HepG2 (cell line): ENCODE data around the gene THEM5. TPM values are rescaled to one million over a fixed set of nuclear protein-coding genes. Genes with fewer than 3 reads are reported as not detected.

Experiments used
- DZIP1 ChIP-seq: sonication (generic); formaldehyde crosslinking; IDR thresholded peaks from 2 replicates; pipeline ENCODE4 v1.5.0; 2020; ENCODE audit warnings: mild to moderate bottlenecking, missing genetic modification reagents
- GABPA ChIP-seq, 2 experiments: IDR thresholded peaks; 2 replicates each; pipeline ENCODE4 v1.6.1; 2011 to 2016; ENCODE audit warnings: low read depth in 2 of 2, low read length in 1 of 2, missing biosample characterization in 1 of 2, missing genetic modification characterization in 1 of 2
- GABPB1 ChIP-seq: IDR thresholded peaks from 2 replicates; pipeline ENCODE4 v1.6.1; 2016; ENCODE audit warnings: mild to moderate bottlenecking, missing genetic modification reagents, moderate library complexity, missing compliant biosample characterization
- NRL ChIP-seq: sonication (generic); formaldehyde crosslinking; IDR thresholded peaks from 2 replicates; pipeline ENCODE4 v1.5.0; 2020; ENCODE audit warnings: missing genetic modification reagents, mild to moderate bottlenecking, moderate library complexity, borderline replicate concordance
- RBM39 ChIP-seq: fragments of 200-400 bp; formaldehyde crosslinking; IDR thresholded peaks from one replicate; pipeline ENCODE4 v1.6.1; 2018; ENCODE audit warnings: antibody characterized with exemption, mild to moderate bottlenecking, low read depth, low read length; ENCODE audit not compliant: poor library complexity, severe bottlenecking
- REPIN1 ChIP-seq: sonication (generic); formaldehyde crosslinking; IDR thresholded peaks from 2 replicates; pipeline ENCODE4 v1.8.0; 2022; ENCODE audit warnings: missing genetic modification reagents, low read depth, mild to moderate bottlenecking, borderline replicate concordance
- TAF15 ChIP-seq: fragments of 200-400 bp; formaldehyde crosslinking; IDR thresholded peaks from one replicate; pipeline ENCODE4 v1.6.1; 2018; ENCODE audit warnings: mild to moderate bottlenecking, low read depth, low read length; ENCODE audit not compliant: poor library complexity, severe bottlenecking
- TARDBP ChIP-seq: sonication (generic); formaldehyde crosslinking; IDR thresholded peaks from 2 replicates; pipeline ENCODE4 v1.8.0; 2022; ENCODE audit warnings: mild to moderate bottlenecking, missing genetic modification reagents
- ZNF224 ChIP-seq: sonication (generic); formaldehyde crosslinking; IDR thresholded peaks from 2 replicates; pipeline ENCODE4 v1.5.0; 2020; ENCODE audit warnings: mild to moderate bottlenecking, missing genetic modification reagents
- ZNF563 ChIP-seq: sonication (generic); formaldehyde crosslinking; IDR thresholded peaks from 2 replicates; pipeline ENCODE4 v1.8.0; 2022; ENCODE audit warnings: mild to moderate bottlenecking, moderate library complexity, missing genetic modification reagents
- polyA plus RNA-seq, 8 experiments: library from polyadenylated mRNA; depleted of rRNA in 3 of 8; stranded (reverse) in 7 of 8; unstranded in 1 of 8; fragments of >200 nt; fragmentation: Illumina TruSeq in 4 of 8; extraction: Trizol in 4 of 8; gene quantifications; 2 replicates each; pipeline versions ENCODE4 v1.2.1 to v1.2.3, GENCODE V29; 2011 to 2016; ENCODE audit warnings: low read depth in 4 of 8, missing spikeins in 1 of 8, mixed read lengths in 1 of 8; ENCODE audit not compliant: insufficient read depth in 1 of 8
- total RNA-seq, 5 experiments: library from RNA; depleted of rRNA; stranded (reverse); fragments of >200 nt; fragmentation: Illumina TruSeq; extraction: Trizol; gene quantifications; 2 replicates each; pipeline ENCODE4 v1.2.3, GENCODE V29; 2016; ENCODE audit warnings: low read depth in 1 of 5
- TF ChIP-seq, protein P1 (sequence below): sonication (generic); formaldehyde crosslinking; IDR thresholded peaks from 2 replicates; pipeline ENCODE4 v1.4.0; 2020; ENCODE audit warnings: missing genetic modification reagents
- TF ChIP-seq, protein P2 (sequence below): sonication (generic); formaldehyde crosslinking; IDR thresholded peaks from 2 replicates; pipeline ENCODE4 v1.5.0; 2020; ENCODE audit warnings: missing genetic modification reagents, mild to moderate bottlenecking, borderline replicate concordance
- TF ChIP-seq, protein P3 (sequence below): IDR thresholded peaks from 2 replicates; pipeline ENCODE4 v1.6.1; 2016
- TF ChIP-seq, protein P4 (sequence below): sonication (generic); formaldehyde crosslinking; IDR thresholded peaks from 2 replicates; pipeline ENCODE4 v1.5.1; 2020; ENCODE audit warnings: mild to moderate bottlenecking, missing genetic modification reagents, moderate library complexity

The THEM5 gene
- total and polyA plus RNA-seq, 2 of the 13 experiments (the other 11 are each of a cell fraction or from before 2014, with no cell fraction given): not detected

- TF ChIP-seq, protein P1, sequence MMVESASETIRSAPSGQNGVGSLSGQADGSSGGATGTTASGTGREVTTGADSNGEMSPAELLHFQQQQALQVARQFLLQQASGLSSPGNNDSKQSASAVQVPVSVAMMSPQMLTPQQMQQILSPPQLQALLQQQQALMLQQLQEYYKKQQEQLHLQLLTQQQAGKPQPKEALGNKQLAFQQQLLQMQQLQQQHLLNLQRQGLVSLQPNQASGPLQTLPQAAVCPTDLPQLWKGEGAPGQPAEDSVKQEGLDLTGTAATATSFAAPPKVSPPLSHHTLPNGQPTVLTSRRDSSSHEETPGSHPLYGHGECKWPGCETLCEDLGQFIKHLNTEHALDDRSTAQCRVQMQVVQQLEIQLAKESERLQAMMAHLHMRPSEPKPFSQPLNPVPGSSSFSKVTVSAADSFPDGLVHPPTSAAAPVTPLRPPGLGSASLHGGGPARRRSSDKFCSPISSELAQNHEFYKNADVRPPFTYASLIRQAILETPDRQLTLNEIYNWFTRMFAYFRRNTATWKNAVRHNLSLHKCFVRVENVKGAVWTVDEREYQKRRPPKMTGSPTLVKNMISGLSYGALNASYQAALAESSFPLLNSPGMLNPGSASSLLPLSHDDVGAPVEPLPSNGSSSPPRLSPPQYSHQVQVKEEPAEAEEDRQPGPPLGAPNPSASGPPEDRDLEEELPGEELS: no peak
- peak; percentile 37; the same call in 1 of the 2 replicates for TF ChIP-seq ZNF224 (CRISPR knock-in tag)
- no peak for TF ChIP-seq GABPA (IDR thresholded peaks at IDR 0.05; ENCODE audit: low read depth, low read length)
- TF ChIP-seq GABPA (CRISPR knock-in tag; IDR thresholded peaks at IDR 0.05; ENCODE audit: low read depth): peak; percentile 21; the same call in 1 of the 2 replicates
- TF ChIP-seq RBM39: no peak
- TF ChIP-seq ZNF563 (CRISPR knock-in tag): 0 out of 2 replicates have a peak, but pooled peaks have one; percentile 38
- TF ChIP-seq DZIP1 (CRISPR knock-in tag): 0 out of 2 replicates have a peak, but pooled peaks have one; percentile 79
- TF ChIP-seq REPIN1 (CRISPR knock-in tag): peak; percentile 56; the same call in 1 of the 2 replicates
- TF ChIP-seq, protein P2, sequence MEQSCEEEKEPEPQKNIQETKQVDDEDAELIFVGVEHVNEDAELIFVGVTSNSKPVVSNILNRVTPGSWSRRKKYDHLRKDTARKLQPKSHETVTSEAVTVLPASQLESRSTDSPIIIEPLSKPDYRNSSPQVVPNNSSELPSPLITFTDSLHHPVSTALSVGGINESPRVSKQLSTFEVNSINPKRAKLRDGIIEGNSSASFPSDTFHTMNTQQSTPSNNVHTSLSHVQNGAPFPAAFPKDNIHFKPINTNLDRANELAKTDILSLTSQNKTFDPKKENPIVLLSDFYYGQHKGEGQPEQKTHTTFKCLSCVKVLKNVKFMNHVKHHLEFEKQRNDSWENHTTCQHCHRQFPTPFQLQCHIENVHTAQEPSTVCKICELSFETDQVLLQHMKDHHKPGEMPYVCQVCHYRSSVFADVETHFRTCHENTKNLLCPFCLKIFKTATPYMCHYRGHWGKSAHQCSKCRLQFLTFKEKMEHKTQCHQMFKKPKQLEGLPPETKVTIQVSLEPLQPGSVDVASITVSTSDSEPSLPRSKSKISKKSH: peak; percentile 94
- TF ChIP-seq, protein P3, sequence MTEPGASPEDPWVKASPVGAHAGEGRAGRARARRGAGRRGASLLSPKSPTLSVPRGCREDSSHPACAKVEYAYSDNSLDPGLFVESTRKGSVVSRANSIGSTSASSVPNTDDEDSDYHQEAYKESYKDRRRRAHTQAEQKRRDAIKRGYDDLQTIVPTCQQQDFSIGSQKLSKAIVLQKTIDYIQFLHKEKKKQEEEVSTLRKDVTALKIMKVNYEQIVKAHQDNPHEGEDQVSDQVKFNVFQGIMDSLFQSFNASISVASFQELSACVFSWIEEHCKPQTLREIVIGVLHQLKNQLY (CRISPR knock-in tag): no peak
- TF ChIP-seq GABPB1 (CRISPR knock-in tag): peak; percentile 69
- no peak for TF ChIP-seq TAF15
- peak; percentile 80 for TF ChIP-seq NRL (CRISPR knock-in tag)
- TF ChIP-seq TARDBP (CRISPR knock-in tag): 0 out of 2 replicates have a peak, but pooled peaks have one; percentile 42
- TF ChIP-seq, protein P4, sequence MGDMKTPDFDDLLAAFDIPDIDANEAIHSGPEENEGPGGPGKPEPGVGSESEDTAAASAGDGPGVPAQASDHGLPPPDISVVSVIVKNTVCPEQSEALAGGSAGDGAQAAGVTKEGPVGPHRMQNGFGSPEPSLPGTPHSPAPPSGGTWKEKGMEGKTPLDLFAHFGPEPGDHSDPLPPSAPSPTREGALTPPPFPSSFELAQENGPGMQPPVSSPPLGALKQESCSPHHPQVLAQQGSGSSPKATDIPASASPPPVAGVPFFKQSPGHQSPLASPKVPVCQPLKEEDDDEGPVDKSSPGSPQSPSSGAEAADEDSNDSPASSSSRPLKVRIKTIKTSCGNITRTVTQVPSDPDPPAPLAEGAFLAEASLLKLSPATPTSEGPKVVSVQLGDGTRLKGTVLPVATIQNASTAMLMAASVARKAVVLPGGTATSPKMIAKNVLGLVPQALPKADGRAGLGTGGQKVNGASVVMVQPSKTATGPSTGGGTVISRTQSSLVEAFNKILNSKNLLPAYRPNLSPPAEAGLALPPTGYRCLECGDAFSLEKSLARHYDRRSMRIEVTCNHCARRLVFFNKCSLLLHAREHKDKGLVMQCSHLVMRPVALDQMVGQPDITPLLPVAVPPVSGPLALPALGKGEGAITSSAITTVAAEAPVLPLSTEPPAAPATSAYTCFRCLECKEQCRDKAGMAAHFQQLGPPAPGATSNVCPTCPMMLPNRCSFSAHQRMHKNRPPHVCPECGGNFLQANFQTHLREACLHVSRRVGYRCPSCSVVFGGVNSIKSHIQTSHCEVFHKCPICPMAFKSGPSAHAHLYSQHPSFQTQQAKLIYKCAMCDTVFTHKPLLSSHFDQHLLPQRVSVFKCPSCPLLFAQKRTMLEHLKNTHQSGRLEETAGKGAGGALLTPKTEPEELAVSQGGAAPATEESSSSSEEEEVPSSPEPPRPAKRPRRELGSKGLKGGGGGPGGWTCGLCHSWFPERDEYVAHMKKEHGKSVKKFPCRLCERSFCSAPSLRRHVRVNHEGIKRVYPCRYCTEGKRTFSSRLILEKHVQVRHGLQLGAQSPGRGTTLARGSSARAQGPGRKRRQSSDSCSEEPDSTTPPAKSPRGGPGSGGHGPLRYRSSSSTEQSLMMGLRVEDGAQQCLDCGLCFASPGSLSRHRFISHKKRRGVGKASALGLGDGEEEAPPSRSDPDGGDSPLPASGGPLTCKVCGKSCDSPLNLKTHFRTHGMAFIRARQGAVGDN (CRISPR knock-in tag): peak; percentile 84
Measured at GRCh38 chr1:151839457-151840403, 13.8 kb downstream of the THEM5 start, which contains the start of gene C2CD4D (continued).
